Measurements from ENCODE around the gene ANKRD65.
"Not testable (repeated sequence)": the region's sequence is repeated elsewhere in the genome, so short reads cannot be mapped to it uniquely, and the experiment has no call there.

The ANKRD65 gene

DNA sequence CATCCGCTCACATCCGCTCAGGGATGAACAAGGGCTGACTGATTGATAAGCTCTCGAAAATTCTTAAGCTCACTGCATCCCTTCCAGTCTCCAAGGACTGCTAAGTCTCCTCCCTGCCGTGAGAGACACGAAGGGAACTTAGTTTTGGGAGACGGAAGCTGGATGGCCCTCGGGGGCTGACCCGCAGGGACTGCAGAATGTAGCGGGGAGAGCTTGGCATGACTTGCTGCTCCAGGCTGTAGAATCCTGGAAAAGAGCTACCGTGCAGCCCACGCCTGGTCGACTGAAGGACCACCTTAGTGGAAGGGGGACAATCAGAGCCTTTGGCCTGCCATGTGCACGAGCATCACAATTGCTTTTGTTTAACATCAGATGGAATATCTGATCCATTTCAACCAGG is 5.3 kb downstream of the ANKRD65 start:
- DNase-seq (ENCODE audit: low read depth) = no peak
- no peak overlapping the region for H3K4me3 ChIP-seq (ENCODE audit: low read depth, low read length)
- TF ChIP-seq CTCF (IDR thresholded peaks at IDR 0.05; ENCODE audit: low read depth, low read length, missing control alignments) = no peak
- in situ Hi-C loops (cut with HindIII; ENCODE audit: low sequenced_read_pairs) = no loop called here

GRCh38 chr1:1412311-1412902 is 8.7 kb downstream of the ANKRD65 start:
- H3K4me3 ChIP-seq (ENCODE audit: low read depth, low read length); in situ Hi-C loops (cut with HindIII; ENCODE audit: low sequenced_read_pairs); DNase-seq (ENCODE audit: low read depth): not testable (repeated sequence)

DNA sequence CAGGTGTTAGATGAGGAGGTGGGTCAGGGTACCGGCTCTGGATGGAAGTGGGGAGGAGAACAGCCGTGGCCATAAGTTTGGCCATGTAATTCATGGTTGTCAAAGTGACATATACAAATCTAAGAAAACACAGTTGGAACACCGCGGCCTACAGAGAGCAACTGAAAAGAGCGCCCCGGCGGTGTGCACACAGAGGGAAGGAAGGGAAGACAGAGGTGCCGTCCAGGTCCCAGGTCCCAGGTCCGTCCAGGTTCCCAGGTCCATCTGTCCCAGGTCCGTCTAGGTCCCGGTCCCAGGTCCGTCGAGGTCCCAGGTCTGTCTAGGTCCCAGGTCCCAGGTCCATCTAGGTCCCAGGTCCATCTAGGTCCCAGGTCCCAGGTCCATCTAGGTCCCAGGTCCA is 9.4 kb downstream of the ANKRD65 start:
- no peak for TF ChIP-seq CTCF (IDR thresholded peaks at IDR 0.05; ENCODE audit: low read depth, low read length, missing control alignments)
- no peak for DNase-seq (ENCODE audit: low read depth)
- no peak overlapping the region for H3K4me3 ChIP-seq (ENCODE audit: low read depth, low read length)
- in situ Hi-C loops (cut with HindIII; ENCODE audit: low sequenced_read_pairs) = no loop called here

GRCh38 chr1:1410238-1410637 is 10.8 kb downstream of the ANKRD65 start:
- DNase-seq (ENCODE audit: low read depth); H3K4me3 ChIP-seq (ENCODE audit: low read depth, low read length); in situ Hi-C loops (cut with HindIII; ENCODE audit: low sequenced_read_pairs): not testable (repeated sequence)

- in situ Hi-C loops (cut with HindIII; ENCODE audit: low sequenced_read_pairs) = no loop called here
- TF ChIP-seq CTCF (IDR thresholded peaks at IDR 0.05; ENCODE audit: low read depth, low read length, missing control alignments) = no peak
- peak overlapping the region; percentile 92 for H3K4me3 ChIP-seq (ENCODE audit: low read depth, low read length)
- DNase-seq (ENCODE audit: low read depth) = no peak
Observed at GRCh38 chr1:1407636-1408318, 13.3 kb downstream of the ANKRD65 start.

GRCh38 chr1:1406821-1407635 is 14.0 kb downstream of the ANKRD65 start, which contains the start of gene MRPL20:
TSS of gene MRPL20 (minus strand) at chr1:1407293. CDS start at chr1:1407217, 76 bp downstream.
- peak; percentile 65 for DNase-seq (ENCODE audit: low read depth)
- in situ Hi-C loops (cut with HindIII; ENCODE audit: low sequenced_read_pairs) = no loop called here
- no peak for TF ChIP-seq CTCF (IDR thresholded peaks at IDR 0.05; ENCODE audit: low read depth, low read length, missing control alignments)
- peak within 1 kb of the TSS; percentile 92 for H3K4me3 ChIP-seq (ENCODE audit: low read depth, low read length)

DNA sequence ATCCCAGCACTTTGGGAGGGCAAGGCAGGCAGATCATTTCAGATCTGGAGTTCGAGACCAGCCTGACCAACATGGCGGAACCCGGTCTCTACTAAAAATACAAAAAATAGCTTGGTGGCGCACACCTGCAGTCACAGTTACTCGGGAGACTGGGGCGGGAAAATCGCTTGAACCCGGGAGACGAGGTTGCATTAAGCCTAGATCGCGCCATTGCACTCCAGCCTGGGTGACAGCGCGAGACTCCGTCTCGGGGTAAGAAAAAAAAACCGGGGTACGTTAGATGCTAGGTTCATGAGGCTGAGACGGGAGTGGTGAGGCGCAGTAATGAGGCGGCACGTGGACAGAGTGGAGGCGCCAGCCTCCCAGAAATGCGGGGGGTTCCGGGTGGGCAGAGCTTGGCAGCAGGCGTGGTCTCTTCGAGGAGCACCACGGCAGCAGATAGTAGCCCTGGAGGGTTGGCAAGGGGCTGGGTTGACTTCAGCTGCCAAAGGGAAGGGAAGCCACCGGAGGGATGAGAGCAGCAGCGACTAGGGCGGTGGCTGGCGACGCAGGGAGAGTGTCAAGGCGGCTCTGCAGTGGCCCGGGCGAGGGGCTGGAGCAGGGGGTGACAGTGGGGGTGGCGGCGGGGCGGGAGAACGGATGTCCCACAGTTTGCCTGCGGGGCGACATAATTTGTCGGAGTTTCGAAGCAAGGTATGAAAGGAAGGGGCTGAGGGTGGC is 14.8 kb downstream of the ANKRD65 start:
- H3K4me3 ChIP-seq (ENCODE audit: low read depth, low read length) = peak overlapping the region; percentile 92
- DNase-seq (ENCODE audit: low read depth) = no peak
- in situ Hi-C loops (cut with HindIII; ENCODE audit: low sequenced_read_pairs) = no loop called here
- no peak for TF ChIP-seq CTCF (IDR thresholded peaks at IDR 0.05; ENCODE audit: low read depth, low read length, missing control alignments)

Data from astrocyte of the cerebellum (primary cell).